Liver (tissue), 3 donors: ENCODE data around the gene C21orf58.

Experiments used
- HNF4A ChIP-seq, 2 donors: conservative IDR thresholded peaks; 2 replicates each; pipeline ENCODE4 v1.6.1; 2016; ENCODE audit warnings: antibody characterized with exemption in 2 of 2, mild to moderate bottlenecking in 2 of 2
- NR2F2 ChIP-seq: IDR thresholded peaks from 2 replicates; pipeline ENCODE4 v1.6.1; 2016; ENCODE audit warnings: antibody characterized with exemption
- RAD21 ChIP-seq, 2 donors: IDR thresholded peaks; 2 replicates each; pipeline ENCODE4 v1.6.1; 2016; ENCODE audit warnings: antibody characterized with exemption in 2 of 2, mild to moderate bottlenecking in 2 of 2
- TAF1 ChIP-seq: conservative IDR thresholded peaks from 2 replicates; pipeline ENCODE4 v1.6.1; 2016; ENCODE audit warnings: antibody characterized with exemption, mild to moderate bottlenecking
- TF ChIP-seq, protein P1 (sequence below): IDR thresholded peaks from 2 replicates; pipeline ENCODE4 v1.6.1; 2016; ENCODE audit warnings: antibody characterized with exemption
- TF ChIP-seq, protein P2 (sequence below): fragments of 150-350 bp; IDR thresholded peaks from 2 replicates; pipeline ENCODE4 v1.5.1; 2017; ENCODE audit warnings: improper control_type of control experiment, low read depth, low read length; ENCODE audit not compliant: missing input control
- TF ChIP-seq, protein P3 (sequence below): IDR thresholded peaks from 2 replicates; pipeline ENCODE4 v1.6.1; 2016; ENCODE audit warnings: antibody characterized with exemption
- donor health status: healthy.
- donor health status: healthy.

DNA sequence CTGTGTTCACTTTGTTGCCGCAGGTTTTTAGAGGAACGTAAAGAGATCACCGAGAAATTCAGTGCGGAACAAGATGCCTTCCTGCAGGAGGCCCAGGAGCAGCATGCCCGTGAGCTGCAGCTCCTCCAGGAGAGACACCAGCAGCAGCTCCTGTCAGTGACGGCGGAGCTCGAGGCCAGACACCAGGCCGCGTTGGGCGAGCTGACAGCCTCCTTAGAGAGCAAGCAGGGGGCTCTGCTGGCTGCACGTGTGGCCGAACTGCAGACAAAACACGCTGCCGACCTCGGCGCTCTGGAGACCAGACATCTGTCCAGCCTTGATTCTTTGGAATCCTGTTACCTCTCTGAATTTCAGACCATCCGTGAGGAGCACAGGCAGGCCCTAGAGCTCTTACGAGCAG is 42.9 kb upstream of the C21orf58 start:
- TF ChIP-seq, protein P1, sequence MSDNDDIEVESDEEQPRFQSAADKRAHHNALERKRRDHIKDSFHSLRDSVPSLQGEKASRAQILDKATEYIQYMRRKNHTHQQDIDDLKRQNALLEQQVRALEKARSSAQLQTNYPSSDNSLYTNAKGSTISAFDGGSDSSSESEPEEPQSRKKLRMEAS: no peak
- TF ChIP-seq, protein P2, sequence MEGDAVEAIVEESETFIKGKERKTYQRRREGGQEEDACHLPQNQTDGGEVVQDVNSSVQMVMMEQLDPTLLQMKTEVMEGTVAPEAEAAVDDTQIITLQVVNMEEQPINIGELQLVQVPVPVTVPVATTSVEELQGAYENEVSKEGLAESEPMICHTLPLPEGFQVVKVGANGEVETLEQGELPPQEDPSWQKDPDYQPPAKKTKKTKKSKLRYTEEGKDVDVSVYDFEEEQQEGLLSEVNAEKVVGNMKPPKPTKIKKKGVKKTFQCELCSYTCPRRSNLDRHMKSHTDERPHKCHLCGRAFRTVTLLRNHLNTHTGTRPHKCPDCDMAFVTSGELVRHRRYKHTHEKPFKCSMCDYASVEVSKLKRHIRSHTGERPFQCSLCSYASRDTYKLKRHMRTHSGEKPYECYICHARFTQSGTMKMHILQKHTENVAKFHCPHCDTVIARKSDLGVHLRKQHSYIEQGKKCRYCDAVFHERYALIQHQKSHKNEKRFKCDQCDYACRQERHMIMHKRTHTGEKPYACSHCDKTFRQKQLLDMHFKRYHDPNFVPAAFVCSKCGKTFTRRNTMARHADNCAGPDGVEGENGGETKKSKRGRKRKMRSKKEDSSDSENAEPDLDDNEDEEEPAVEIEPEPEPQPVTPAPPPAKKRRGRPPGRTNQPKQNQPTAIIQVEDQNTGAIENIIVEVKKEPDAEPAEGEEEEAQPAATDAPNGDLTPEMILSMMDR: no peak
- no peak for TF ChIP-seq RAD21 (IDR thresholded peaks at IDR 0.05)
- no peak for TF ChIP-seq HNF4A (conservative IDR thresholded peaks at IDR 0.05)
- TF ChIP-seq NR2F2: no peak
- TF ChIP-seq, protein P3, sequence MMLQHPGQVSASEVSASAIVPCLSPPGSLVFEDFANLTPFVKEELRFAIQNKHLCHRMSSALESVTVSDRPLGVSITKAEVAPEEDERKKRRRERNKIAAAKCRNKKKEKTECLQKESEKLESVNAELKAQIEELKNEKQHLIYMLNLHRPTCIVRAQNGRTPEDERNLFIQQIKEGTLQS: no peak
- no peak for TF ChIP-seq TAF1
